Esophagus squamous epithelium (tissue), 5 donors: Measurements from ENCODE around the gene UBE3A. TPM values are rescaled to one million over a fixed set of nuclear protein-coding genes. Genes with fewer than 3 reads are reported as not detected.
"Not testable (repeated sequence)": the region's sequence is repeated elsewhere in the genome, so short reads cannot be mapped to it uniquely, and the experiment has no call there.

Experiments
- DNase-seq: peaks from one replicate; lab custom pipeline; 2025; lab: John Stamatoyannopoulos, UW
- H3K27ac ChIP-seq, 4 donors: fragments of 200-600 bp; sonication (generic); one replicate each; pipeline ENCODE4 v1.5.1; 2016 to 2019; ENCODE audit warnings: mild to moderate bottlenecking in 1 of 4
- H3K27me3 ChIP-seq, 4 donors: fragments of 200-600 bp; sonication (generic); 1 replicate in 3 of 4; 2 replicates in 1 of 4; pipeline versions ENCODE4 v1.5.1 to v1.6.0; 2017 to 2021; ENCODE audit warnings: antibody characterized with exemption in 1 of 4
- H3K36me3 ChIP-seq, 3 donors: fragments of 200-600 bp; sonication (generic); one replicate each; pipeline ENCODE4 v1.5.1; 2016 to 2019
- H3K4me1 ChIP-seq, 3 donors: fragments of 200-600 bp; sonication (generic); one replicate each; pipeline ENCODE4 v1.5.1; 2017 to 2019
- H3K4me3 ChIP-seq, 4 donors: fragments of 200-600 bp; sonication (generic); 1 replicate in 3 of 4; 2 replicates in 1 of 4; pipeline ENCODE4 v1.5.1; 2016 to 2019; ENCODE audit warnings: mild to moderate bottlenecking in 2 of 4, moderate library complexity in 1 of 4
- H3K9me3 ChIP-seq, 3 donors: fragments of 200-600 bp; sonication (generic); one replicate each; pipeline ENCODE4 v1.5.1; 2016 to 2019
- CTCF ChIP-seq, 6 experiments: fragments of 450-650 bp in 4 of 6; fragments of 200-600 bp in 2 of 6; sonication (generic) in 2 of 6; IDR thresholded peaks; one replicate each; pipeline ENCODE4 v1.5.1; 2016 to 2019; ENCODE audit warnings: antibody characterized with exemption in 6 of 6, mild to moderate bottlenecking in 4 of 6, moderate library complexity in 4 of 6
- POLR2A ChIP-seq, 4 donors: fragments of 450-650 bp; IDR thresholded peaks; one replicate each; pipeline ENCODE4 v1.6.1; 2017; ENCODE audit warnings: antibody characterized with exemption in 4 of 4, mild to moderate bottlenecking in 4 of 4, moderate library complexity in 3 of 4
- WGBS, 2 donors: methylation state at CpG; one replicate each; pipeline ENCODE4 v1.1.5; 2018; 5-methylcytosine and 5-hydroxymethylcytosine counted together
- intact Hi-C: fragments of 100-400 bp; cut with DNase I; formaldehyde crosslinking; loops from one replicate; pipeline ENCODE4 v1.15.0; 2022
- total RNA-seq, 4 donors: library from RNA; depleted of rRNA; stranded (reverse); fragments of >200 nt; gene quantifications; one replicate each; pipeline ENCODE4 v1.1.0, GENCODE V29; 2016
- donor health status: DM: yes; HTN: yes; CAD: no.

Gene UBE3A
- total RNA-seq, 4 donors from 2014 or later, result 36.7 to 84.7 (median 47.0) TPM

- 48 to 52% methylated on average over 2 of the region's 2 CpGs for WGBS, 2 donors
- peaks cover 0 to 19% (median 6%) of the 10 kb centered on the region in 3 donors for H3K9me3 ChIP-seq
- no peak overlapping the region for H3K27ac ChIP-seq
- H3K36me3 ChIP-seq, result no peaks in the 10 kb centered on the region
- no peak for TF ChIP-seq POLR2A (IDR thresholded peaks at IDR 0.05)
- TF ChIP-seq CTCF (IDR thresholded peaks at IDR 0.05), result no peak
- no peak for DNase-seq
- no peaks in the 10 kb centered on the region for H3K27me3 ChIP-seq
- no peaks in the 10 kb centered on the region for H3K4me1 ChIP-seq
- no peak overlapping the region for H3K4me3 ChIP-seq
- intact Hi-C loops, result no loop called here
Measured at GRCh38 chr15:25454771-25455170, 15.9 kb upstream of the UBE3A start.

- WGBS, 2 donors, result 80 to 82% methylated on average over 5 of the region's 5 CpGs
- DNase-seq, H3K27ac ChIP-seq, H3K27me3 ChIP-seq, H3K4me3 ChIP-seq, intact Hi-C loops, H3K4me1 ChIP-seq, H3K36me3 ChIP-seq: not testable (repeated sequence)
- peaks cover 0 to 19% (median 6%) of the 10 kb centered on the region in 3 donors for H3K9me3 ChIP-seq
Measured at GRCh38 chr15:25453246-25453645, 14.4 kb upstream of the UBE3A start.

DNA sequence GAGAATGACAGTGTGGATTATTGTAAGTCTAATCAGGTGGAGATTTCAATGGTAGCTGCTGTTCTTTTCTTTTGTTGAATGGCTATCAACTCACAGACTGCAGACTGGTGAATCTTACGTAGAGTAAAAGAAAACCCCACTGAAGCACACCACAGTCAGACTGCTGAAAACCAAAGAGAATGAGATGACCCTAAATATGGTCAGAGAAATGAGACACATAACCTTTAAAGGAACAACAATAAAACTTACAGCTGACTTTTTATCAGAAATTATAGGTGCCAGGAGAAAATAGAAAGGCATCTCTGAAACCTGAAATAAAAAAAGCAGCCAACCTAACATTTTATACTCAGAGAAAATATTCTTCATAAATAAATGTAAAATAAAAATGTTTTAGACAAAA, 12.7 kb upstream of the UBE3A start:
- H3K9me3 ChIP-seq, result peaks cover 0 to 19% (median 6%) of the 10 kb centered on the region in 3 donors
- no peak overlapping the region for H3K4me3 ChIP-seq
- no peak for TF ChIP-seq CTCF (IDR thresholded peaks at IDR 0.05)
- H3K36me3 ChIP-seq, result no peaks in the 10 kb centered on the region
- no peaks in the 10 kb centered on the region for H3K4me1 ChIP-seq
- no peak overlapping the region for H3K27ac ChIP-seq
- no peaks in the 10 kb centered on the region for H3K27me3 ChIP-seq
- DNase-seq, result no peak
- intact Hi-C loops, result no loop called here
- 80 to 90% methylated on average over 1 of the region's 1 CpG for WGBS, 2 donors

GRCh38 chr15:25450163-25450562, 11.3 kb upstream of the UBE3A start:
- TF ChIP-seq POLR2A (IDR thresholded peaks at IDR 0.05) (no peak), CTCF (IDR thresholded peaks at IDR 0.05) (no peak)
- H3K4me3 ChIP-seq, result no peak overlapping the region
- WGBS, 2 donors, result 88 to 93% methylated on average over 1 of the region's 1 CpG

GRCh38 chr15:25446076-25446475, 7.3 kb upstream of the UBE3A start:
- intact Hi-C loops, result no loop called here
- TF ChIP-seq CTCF (IDR thresholded peaks at IDR 0.05) (no peak), POLR2A (IDR thresholded peaks at IDR 0.05) (no peak)
- Histone ChIP-seq H3K4me1 (no peaks in the 10 kb centered on the region), H3K4me3 (no peak overlapping the region), H3K27me3 (no peaks in the 10 kb centered on the region), H3K9me3 (peaks cover 0 to 11% (median 1%) of the 10 kb centered on the region in 3 donors), H3K36me3 (no peaks in the 10 kb centered on the region), H3K27ac (no peak overlapping the region)
- 86 to 87% methylated on average over 3 of the region's 3 CpGs for WGBS, 2 donors
- no peak for DNase-seq

More at GRCh38 chr15:25450163-25450562, 11.3 kb upstream of the UBE3A start:
- Histone ChIP-seq H3K27me3 (no peaks in the 10 kb centered on the region), H3K36me3 (no peaks in the 10 kb centered on the region), H3K27ac (no peak overlapping the region), H3K9me3 (peaks cover 0 to 19% (median 6%) of the 10 kb centered on the region in 3 donors), H3K4me1 (no peaks in the 10 kb centered on the region)
- no peak for DNase-seq
- intact Hi-C loops, result no loop called here

DNA sequence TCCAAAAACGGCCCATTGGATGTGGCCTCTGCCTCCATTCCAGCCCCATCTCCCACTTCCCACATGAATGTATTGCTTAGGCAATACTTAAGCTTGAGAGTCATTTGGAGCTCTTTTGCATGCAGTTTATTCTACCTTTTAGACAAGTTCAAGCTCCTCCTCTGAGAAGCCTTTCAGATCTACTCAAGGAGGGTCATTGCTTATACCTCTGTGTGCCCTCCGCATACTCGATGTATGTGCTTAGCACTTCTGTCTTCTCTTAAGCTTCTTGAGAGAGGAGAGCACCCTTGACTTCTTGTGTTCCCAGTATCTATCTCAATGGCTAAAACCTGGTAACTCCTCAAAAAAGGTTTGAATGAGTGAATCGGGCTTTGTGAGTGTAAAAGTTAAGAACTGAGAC, 6.6 kb upstream of the UBE3A start:
- H3K36me3 ChIP-seq, result no peaks in the 10 kb centered on the region
- H3K9me3 ChIP-seq, result peaks cover 0 to 5% (median 0%) of the 10 kb centered on the region in 3 donors
- H3K27ac ChIP-seq, result no peak overlapping the region
- intact Hi-C loops, result no loop called here
- no peaks in the 10 kb centered on the region for H3K27me3 ChIP-seq
- no peak for DNase-seq
- no peak overlapping the region for H3K4me3 ChIP-seq
- TF ChIP-seq CTCF (IDR thresholded peaks at IDR 0.05) (no peak), POLR2A (IDR thresholded peaks at IDR 0.05) (no peak)
- WGBS, 2 donors, result 69 to 85% methylated on average over 4 of the region's 4 CpGs
- H3K4me1 ChIP-seq, result no peaks in the 10 kb centered on the region
